GM21515 (cell line): ENCODE measurements around the gene MOGAT2.
"Not testable (repeated sequence)": the region's sequence is repeated elsewhere in the genome, so short reads cannot be mapped to it uniquely, and the experiment has no call there.

Source experiments
- ATAC-seq: cut with Tn5 transposase; IDR thresholded peaks from one replicate; pipeline ENCODE4 v1.9.1; 2021; ENCODE audit not compliant: unreplicated experiment

The MOGAT2 gene

DNA sequence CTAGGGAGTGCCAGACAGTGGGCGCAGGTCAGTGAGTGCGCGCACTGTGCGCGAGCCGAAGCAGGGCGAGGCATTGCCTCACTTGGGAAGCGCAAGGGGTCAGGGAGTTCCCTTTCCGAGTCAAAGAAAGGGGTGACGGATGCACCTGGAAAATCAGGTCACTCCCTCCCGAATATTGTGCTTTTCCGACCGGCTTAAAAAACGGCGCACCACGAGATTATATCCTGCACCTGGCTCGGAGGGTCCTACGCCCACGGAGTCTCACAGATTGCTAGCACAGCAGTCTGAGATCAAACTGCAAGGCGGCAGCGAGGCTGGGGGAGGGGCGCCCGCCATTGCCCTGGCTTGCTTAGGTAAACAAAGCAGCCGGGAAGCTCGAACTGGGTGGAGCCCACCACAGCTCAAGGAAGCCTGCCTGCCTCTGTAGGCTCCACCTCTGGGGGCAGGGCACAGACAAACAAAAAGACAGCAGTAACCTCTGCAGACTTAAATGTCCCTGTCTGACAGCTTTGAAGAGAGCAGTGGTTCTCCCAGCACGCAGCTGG lies 31.2 kb downstream of the MOGAT2 start:
- ATAC-seq, result not testable (repeated sequence)

DNA sequence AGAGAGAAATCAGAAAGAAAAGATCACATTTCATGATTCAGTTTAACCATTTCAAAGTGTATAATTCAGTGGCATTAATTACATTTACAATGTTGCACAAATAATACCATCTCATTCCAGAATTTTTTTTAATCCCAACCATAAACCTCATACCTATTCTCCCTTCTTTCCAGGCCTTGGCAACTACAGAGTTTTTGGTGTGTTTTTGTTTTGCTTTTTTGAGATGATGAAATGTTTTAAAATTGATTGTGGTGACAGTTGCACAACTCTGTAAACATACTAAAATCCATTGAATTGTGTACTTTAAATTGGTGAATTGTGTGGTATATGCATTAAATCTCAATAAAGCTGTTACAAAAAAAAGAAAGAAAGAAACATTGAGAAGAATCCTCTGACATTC lies 37.3 kb downstream of the MOGAT2 start:
- ATAC-seq, result not testable (repeated sequence)

DNA sequence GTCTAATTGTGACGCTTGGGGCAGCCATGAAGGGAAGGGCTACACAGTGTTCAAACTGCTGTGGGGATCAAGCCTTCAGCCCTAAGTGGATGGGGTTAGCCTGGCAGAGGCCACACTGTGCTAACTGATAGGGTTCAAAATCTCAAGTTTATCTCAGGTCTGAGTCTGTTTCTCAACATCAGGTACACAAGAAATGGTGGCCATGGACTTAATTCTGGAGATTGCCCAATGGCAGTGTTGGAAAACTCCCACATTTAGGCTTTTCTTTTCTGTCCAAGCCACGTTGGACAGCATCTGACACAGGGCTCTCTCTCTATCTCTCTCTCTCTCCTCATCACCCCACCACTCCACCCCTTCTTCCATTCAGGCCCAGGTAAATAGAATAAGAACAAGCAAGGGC lies 40.0 kb downstream of the MOGAT2 start:
- ATAC-seq, result no peak

DNA sequence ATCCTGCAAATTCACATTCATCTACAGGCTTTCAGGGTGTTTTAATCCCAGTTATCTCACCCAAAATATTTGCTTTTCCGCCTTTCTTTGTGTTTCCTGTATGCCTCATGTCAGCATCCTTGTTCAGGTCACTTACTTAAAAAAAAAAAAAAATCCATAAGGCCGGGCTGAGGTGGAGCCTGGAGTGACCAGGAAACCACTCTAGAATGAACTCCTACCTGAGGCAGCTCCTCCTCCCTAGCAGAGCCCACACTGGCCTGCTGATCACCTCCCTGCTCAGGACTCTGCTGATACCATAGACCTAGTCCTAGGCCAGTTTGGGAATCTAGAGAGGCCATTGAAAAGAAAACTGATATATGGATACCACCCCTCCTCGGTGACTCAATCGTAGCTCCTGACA lies 42.2 kb downstream of the MOGAT2 start:
- ATAC-seq, result no peak

DNA sequence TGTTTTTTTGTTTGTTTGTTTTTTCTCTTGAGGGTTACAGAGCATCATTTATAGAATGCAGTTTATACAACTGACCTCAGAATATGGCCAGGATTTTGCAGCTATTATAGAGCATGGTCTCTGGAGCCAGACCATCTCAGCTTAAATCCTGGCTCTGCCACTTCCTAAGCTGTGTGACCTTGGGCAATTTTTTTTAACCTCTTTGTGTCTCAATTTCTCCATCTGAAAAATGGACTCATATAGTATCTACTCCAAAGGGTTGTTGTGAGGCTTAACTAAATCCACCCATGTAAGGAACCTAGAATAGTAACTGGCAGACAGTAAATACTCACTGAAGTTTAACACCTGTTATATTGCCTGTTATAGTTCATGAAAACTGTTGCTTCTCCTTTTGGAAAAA lies 42.6 kb downstream of the MOGAT2 start:
- ATAC-seq, result no peak

DNA sequence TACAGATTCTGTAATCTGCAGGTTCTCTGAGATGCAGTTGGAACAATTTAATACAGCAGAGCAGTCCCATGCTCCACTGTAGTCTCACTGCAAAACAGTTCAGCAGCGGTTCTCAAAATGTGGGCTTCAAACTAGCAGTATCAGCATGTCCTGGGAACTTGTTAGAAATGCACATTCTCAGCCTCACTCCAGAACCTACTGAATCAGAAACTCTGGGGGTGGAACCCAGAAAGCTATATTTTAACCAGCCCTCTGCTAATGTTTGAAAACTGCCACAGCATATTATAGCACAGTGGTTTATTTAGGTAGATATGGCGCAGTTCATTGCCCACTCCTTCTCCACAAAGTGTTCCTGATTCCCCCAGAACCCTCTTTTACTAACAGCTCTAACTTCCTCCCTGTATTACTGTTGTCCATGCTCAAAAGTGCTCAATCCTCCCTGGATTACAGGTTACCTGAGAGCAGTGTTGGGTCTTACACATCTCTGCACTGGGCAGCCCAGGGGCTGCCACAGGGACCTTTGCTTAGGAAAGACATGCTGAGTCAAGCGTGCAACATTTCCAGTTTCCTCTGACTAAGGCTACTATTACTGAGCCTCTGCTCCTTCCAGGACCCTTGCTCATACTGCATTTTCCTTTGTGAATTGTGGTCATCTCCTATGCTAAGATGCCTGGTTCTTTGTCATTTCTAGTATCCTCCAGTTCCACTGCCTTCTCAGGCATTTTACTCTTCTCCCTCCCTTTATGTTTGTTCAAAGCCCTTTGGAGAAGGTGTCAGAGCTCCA lies 43.3 kb downstream of the MOGAT2 start:
- no peak for ATAC-seq

DNA sequence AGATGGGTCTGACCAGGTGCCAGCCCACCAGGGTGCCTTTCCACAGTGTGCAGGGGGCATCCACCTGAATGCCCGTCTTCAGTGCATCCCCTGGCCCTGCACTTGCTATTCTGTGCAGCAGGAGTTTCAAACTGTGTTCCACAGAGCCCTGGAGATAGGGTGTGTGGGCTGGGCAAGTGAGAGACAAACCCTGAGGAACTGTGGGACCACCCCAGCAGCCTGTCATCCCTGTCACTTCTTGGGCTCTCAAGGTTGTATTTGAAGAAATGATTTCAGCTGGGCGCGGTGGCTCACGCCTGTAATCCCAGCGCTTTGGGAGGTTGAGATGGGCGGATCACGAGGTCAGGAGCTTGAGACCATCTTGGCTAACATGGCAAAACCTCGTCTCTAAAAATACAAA lies 44.5 kb downstream of the MOGAT2 start:
- no peak for ATAC-seq

DNA sequence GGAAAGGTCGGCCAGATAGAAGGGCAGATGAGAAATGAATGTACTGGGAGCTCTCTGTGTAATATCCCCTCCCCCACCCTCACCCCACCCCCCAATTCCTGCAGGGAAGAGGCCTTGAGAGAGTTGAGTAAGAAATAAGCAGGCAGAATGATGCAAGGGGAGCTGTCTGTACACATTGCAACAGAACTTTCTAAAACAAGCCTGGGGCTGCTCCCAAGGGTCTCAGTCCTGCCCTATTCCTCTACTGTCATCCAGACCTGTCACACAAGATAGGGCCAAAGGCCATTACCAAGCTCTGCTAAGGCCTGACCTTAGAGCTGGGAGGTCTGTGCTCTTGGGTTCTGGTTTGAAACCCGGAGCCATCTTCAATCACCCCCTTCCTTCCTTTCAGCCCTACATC lies 45.2 kb downstream of the MOGAT2 start:
- no peak for ATAC-seq

DNA sequence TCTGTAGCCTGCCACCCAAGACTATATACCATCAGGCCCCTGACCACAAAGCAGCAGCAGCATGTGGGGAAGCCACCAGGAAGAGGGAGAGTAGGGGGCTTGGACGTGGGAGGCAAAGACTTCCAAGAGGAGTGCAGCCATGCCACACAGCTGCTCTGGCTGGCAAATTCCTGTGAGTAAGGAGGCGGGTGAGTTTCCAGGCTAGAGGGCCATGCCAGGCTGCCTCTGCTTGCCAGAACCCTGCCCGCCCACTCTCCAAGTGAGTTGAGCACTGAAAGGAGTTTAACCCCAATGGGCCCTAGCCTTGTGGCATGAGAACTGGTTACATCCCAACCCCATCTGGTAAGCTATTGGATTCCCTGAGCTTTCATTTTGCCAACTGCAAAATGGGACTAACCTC lies 46.2 kb downstream of the MOGAT2 start:
- ATAC-seq, result no peak

DNA sequence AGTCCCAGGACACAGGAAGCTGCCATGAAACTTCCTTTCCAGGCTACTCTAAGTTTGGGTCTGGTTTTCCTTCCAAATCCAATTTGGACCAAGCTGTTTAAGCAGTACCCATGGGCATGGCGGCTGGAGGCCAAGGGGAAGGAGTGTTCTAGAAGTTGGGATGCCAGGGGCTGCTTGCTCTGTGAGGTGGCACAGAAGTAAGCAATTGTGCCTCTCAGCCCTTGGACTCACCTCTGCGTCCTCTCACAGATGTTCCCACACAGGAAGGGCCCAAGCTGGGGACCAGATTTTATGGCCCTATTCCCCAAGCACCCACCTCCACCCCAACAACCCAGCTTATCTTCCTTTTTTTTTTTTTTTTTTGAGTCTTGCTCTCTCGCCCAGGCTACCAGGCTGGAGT lies 47.5 kb downstream of the MOGAT2 start:
- ATAC-seq, result no peak

DNA sequence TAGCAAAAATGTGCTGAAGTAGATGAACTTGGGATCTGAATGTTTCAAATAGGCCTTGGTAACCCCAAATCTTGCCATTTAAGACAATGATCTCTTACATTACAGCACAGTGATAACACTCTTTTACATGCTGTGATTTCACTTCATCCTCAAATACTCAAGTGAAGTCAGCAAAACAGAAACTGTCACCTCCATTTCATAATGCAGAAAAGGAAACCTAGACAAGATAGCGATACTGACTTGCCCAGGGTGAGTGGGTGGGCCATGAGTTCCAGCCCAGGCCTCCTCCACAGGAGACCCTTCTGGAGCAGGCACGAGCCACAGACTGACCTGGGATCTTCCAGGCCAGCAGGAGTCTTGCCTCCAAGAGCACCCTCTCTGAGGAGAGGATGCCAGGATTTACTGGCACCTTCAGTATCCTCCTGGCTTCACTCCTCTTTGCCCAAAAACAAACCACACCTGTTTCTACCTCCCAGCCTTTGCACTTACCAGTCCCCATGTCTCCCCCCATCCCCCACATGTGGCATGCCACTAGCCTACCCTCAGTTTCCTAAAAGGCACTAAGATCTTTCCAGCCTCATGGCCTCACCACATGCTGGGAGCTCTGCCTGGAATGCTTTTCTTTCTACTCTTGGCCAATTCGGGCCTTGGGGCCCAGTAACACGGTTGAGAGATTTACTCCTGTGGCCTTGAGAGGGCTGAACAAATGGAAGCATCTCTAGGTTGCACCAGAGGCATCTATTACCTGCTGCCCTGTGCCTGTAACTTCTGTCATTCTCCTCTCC lies 49.0 kb downstream of the MOGAT2 start:
- ATAC-seq, result no peak

DNA sequence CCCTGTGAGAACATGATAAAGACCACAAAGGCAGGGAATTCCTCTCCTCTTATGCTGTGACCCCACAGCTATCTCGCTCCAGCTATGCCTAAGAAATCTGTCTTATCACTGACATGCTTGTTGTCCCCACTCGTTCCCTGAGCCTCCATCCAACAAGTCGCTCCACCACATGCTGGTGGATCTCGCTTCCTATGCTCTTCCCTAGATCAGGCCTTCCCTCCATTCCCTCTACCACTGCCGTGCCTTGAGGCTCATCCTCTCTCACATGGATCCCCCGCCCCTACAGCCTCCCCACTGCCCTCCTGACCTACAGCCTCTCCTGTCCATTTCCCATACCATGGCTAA lies 49.6 kb downstream of the MOGAT2 start:
- no peak for ATAC-seq

DNA sequence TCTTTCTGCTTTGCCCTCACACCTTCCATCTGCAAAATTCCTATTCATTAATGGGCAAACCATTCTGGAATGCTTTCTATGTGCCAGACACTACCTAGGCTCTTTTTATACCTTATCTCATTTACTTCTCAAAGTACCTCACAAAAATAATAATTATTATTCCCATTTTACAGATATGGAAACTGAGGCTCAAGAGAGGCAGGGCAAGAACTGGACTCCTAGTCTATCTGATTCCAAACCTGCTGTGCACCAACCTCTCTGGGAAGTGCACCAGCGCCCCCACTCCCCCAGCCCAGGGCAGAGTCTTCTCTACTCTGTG lies 50.1 kb downstream of the MOGAT2 start:
- ATAC-seq, result no peak

DNA sequence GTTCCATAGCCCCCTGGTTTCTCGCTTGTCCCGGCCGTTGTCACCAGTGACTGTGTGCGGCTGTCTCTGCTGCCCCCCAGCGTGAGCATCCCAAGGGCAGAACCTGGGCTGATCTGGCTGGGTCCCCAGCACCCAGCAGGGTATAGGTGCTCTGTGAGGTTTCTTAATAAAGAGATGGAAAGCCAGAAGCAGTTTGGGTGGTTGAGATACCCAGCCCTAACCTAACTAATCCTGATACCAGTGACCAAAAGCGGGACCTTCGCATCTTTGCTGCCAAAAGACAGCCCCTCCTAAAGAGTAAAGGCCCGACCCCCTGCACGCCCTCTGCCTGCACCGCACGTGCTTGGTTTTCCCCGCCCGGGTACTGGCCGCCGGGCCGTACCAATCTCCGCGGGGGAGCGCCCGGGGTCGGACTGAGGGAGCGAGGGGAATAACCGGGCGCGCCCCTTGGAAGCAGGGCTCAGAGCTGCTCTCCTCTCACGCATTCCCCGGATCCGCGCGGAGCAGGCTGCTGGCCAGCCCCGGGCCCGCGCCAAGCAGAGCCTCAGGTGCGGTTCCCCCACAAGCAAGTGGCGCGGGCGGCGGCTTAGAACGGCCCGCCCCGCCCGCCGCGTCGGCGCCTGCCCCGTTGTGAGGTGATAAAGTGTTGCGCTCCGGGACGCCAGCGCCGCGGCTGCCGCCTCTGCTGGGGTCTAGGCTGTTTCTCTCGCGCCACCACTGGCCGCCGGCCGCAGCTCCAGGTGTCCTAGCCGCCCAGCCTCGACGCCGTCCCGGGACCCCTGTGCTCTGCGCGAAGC lies 50.7 kb downstream of the MOGAT2 start, which contains the start of gene DGAT2:
TSS of gene DGAT2 (plus strand) at position 667 of the 797 bp plus-strand sequence. CDS start 214 bp downstream, outside the sequence.
- peak; percentile 61 for ATAC-seq

DNA sequence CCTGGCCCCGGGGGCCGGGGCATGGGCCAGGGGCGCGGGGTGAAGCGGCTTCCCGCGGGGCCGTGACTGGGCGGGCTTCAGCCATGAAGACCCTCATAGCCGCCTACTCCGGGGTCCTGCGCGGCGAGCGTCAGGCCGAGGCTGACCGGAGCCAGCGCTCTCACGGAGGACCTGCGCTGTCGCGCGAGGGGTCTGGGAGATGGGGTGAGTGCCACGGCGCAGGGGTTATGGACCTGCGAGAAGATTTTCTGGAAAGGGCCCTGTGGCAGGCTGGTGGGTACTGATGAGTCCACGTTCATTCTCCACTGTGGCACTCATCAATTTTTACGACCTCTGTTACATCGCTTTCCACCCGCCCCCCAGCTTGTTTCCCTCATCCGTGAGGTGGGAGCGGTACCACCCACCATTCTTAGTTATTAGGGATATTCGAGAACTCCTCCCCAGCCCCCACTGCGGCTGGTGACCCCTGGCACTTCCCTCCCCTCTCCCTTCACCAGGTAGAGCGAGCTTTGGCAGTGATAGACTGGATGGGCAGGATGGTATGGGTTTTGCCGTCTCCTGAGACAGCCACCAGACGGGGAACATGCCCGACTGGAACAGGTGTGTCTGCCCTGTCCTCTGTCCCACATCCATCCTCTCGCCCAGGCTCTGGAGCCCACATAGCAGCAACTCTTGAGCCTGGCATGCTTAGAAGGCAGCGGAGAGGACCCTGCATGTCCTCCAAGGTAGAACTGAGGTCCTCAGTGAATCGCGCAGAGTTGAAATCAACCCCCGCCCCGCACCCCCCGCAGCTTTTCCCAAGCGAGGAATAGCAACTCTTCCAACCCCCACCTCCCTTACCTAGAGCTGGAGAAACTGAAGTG lies 51.5 kb downstream of the MOGAT2 start:
- ATAC-seq, result no peak

DNA sequence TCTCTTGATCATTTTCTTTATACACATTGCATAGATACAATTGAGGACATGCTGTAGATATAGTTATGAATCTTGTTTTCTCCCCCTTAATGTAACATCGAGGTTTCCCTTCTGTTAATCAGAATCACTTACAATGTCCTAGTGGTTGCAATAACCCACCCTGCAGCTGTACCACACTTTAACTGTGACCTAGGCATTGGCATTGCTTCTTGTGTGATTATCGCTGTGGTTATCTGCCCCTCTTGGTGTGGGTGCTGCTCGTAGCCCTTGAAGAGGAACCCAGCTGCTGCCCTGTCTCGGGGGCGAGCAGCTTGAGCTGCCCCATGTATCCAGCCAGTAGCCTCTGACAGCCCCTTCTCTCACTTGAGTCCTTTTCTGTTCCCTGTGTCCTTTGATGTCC lies 52.5 kb downstream of the MOGAT2 start:
- no peak for ATAC-seq

DNA sequence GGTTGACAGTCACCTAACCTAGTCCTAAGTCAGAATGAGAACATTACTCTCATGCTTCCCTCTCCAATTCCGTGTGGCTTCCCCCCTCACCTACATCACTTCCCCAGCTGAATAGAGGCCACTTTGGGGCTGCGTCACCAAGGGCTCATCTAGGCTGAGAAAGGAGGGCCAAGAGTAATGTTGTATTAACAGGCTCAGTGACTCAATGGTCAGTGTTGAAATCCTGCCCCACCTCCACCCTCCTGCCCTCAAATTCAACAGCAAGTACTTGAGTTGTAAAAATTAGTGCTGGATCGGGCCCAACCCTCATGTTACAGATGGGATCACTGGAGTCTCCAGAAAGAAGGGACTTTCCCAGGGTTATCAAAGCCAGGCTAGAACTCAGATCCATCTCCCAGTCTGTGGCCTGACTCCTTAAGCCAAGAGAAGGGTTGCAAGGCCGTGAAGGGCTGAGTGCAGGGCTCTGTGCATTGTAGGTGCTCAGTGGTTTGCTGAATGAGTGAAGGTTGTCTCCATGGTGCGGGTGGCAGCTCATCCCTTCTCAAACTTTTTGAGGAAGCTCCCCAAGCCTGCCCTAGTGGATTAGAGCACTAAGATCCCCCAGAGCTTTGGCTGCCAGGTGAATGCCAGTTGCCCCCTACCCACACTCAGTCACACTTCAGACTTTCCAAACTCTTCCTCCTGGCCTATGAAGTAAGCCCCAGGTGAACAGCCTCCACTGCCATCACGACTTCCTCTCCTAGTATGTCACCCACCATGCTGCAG lies 54.2 kb downstream of the MOGAT2 start:
- no peak for ATAC-seq

DNA sequence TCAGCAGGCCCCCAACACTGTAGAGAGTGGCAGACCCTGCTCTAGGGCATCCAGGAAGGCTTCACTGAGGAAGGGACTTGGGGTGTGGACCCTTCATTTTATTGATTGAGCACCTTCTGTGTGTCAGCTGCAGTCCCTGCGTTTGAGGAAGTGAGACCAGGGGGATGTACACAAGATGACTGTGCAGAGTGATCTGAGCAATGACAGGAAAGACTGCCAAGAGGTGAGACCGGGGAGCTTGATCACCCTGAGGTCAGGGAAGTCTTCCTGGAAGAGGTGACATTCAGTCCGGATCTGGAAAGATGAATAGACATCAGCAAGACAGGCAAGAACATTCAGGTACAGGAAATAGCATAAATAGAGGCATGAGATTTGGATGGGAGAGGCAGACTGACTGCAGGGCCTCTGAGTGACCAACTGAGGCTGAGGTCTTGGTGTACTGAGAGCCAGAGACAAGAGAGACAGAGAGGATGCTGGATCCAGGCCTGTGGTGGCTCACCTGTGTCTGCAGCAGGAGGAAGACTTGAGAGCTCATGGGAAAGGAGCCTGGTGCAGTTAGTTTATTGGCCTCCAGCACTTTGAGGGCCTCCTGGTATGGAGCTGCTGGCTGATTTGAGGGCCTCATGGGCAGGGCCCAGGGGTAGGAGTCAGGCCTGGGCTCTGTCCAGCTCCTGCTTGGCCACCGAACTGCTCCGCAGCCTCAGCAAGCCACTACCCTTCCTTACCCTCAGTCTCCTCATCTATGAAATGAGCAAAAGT lies 56.1 kb downstream of the MOGAT2 start:
- ATAC-seq, result peak; percentile 77

DNA sequence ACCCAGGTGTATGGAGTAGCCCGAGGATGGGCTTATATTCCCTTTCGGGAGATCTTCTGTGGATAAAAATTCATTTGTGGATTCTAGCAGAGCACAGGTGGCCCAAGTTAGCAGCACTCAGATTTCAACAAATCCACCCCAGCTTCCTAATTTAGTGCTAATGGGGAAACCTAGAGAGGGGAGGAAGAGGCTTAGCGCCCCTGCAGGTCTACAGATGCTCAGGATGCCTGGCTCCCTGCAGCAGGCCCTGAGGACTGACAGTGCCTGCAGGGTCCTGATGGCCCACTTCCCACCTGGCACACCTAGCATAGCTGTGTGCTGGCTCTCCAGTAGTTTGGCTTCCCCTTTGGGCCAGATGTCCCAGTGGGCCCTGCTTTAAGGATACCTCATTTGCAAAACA lies 57.4 kb downstream of the MOGAT2 start:
- ATAC-seq, result no peak
